ENCODE results near the gene EIF4EBP2. TPM values are rescaled to one million over a fixed set of nuclear protein-coding genes. Genes with fewer than 3 reads are reported as not detected.

Gene EIF4EBP2
- total RNA-seq, 1 experiment from 2014 or later: 93.2 TPM

GRCh38 chr10:70391654-70392053 lies 12.3 kb upstream of the EIF4EBP2 start:
- no peaks in the 10 kb centered on the region for H3K36me3 Mint-ChIP-seq (ENCODE audit: insufficient read depth in 1 of 3, low read depth in 3 of 3)
- no peak for TF ChIP-seq CTCF (conservative IDR thresholded peaks at IDR 0.05)
- H3K23me2 ChIP-seq (ENCODE audit: insufficient read length, low read depth, low read length, poor library complexity, severe bottlenecking): no peaks in the 10 kb centered on the region
- no peak overlapping the region for H3K27ac Mint-ChIP-seq
- no peak overlapping the region for H4K5ac ChIP-seq (ENCODE audit: insufficient read length, low read depth, low read length)
- no peaks in the 10 kb centered on the region for H3K27me3 ChIP-seq (ENCODE audit: insufficient read depth, low read length)
- H3K14ac ChIP-seq (ENCODE audit: insufficient read depth, low read length): no peak overlapping the region
- H3T11ph ChIP-seq (ENCODE audit: low read length): no peak overlapping the region
- no peak overlapping the region for H2AFZ ChIP-seq (ENCODE audit: low read length)
- H3K27me3 Mint-ChIP-seq (ENCODE audit: low read depth): peaks cover 16% of the 10 kb centered on the region
- DNase-seq: no peak
- no peak overlapping the region for H4K91ac ChIP-seq (ENCODE audit: insufficient read length, low read depth, low read length)
- no peak overlapping the region for H2BK120ac ChIP-seq (ENCODE audit: low read depth, low read length, poor library complexity, severe bottlenecking)
- H2BK12ac ChIP-seq (ENCODE audit: insufficient read length, low read depth, low read length): no peak overlapping the region
- H2BK20ac ChIP-seq (ENCODE audit: low read depth, low read length, poor library complexity, severe bottlenecking): no peak overlapping the region
- no peak overlapping the region for H3K18ac ChIP-seq (ENCODE audit: insufficient read length, low read depth, low read length)
- no peak overlapping the region for H3K4me2 ChIP-seq (ENCODE audit: insufficient read depth, insufficient read length, low read length)
- H3K9me3 ChIP-seq (ENCODE audit: control insufficient read depth, low read depth, low read length): no peaks in the 10 kb centered on the region
- no peak overlapping the region for H3K23ac ChIP-seq (ENCODE audit: insufficient read length, low read depth, low read length)
- no peak overlapping the region for H3K4ac ChIP-seq (ENCODE audit: low read depth, low read length)
- no peaks in the 10 kb centered on the region for H3K79me1 ChIP-seq (ENCODE audit: insufficient read depth, low read depth, low read length, poor library complexity, severe bottlenecking)
- H2BK5ac ChIP-seq (ENCODE audit: insufficient read length, low read length): no peak overlapping the region
- no peak overlapping the region for H3K27ac ChIP-seq (ENCODE audit: insufficient read length, low read depth, low read length)
- peaks cover 11% of the 10 kb centered on the region in 2 experiments for H3K4me1 Mint-ChIP-seq
- H3K4me3 Mint-ChIP-seq: no peak overlapping the region
- H4K8ac ChIP-seq (replicated peaks; ENCODE audit: insufficient read length, low read depth, low read length): no peak overlapping the region
- no peak overlapping the region for H2BK15ac ChIP-seq (ENCODE audit: low read depth, low read length)
- no peak overlapping the region for H3K9ac ChIP-seq (ENCODE audit: extremely low read depth, insufficient read length, low read length)
- no peak overlapping the region for H2AK5ac ChIP-seq (ENCODE audit: insufficient read length, low read length)
- no CpG with 5 or more reads among the region's 4 CpGs for WGBS (ENCODE audit: extremely low coverage, insufficient read length, low lambda C conversion rate)
- no peaks in the 10 kb centered on the region for H3K79me2 ChIP-seq (ENCODE audit: insufficient read depth, low read length)
- H3K4me1 ChIP-seq (ENCODE audit: insufficient read depth, low read length): 0 out of 2 replicates have a peak, but pooled peaks cover 3% of the 10 kb centered on the region
- H3K56ac ChIP-seq (ENCODE audit: insufficient read length, low read depth, low read length): no peak overlapping the region
- no peaks in the 10 kb centered on the region for H3K9me3 Mint-ChIP-seq
- no peaks in the 10 kb centered on the region for H4K20me1 ChIP-seq (ENCODE audit: control insufficient read depth, insufficient read depth, insufficient read length)

Data from H9 (cell line).